ENCODE measurements around the gene CFAP74.

Gene CFAP74

DNA sequence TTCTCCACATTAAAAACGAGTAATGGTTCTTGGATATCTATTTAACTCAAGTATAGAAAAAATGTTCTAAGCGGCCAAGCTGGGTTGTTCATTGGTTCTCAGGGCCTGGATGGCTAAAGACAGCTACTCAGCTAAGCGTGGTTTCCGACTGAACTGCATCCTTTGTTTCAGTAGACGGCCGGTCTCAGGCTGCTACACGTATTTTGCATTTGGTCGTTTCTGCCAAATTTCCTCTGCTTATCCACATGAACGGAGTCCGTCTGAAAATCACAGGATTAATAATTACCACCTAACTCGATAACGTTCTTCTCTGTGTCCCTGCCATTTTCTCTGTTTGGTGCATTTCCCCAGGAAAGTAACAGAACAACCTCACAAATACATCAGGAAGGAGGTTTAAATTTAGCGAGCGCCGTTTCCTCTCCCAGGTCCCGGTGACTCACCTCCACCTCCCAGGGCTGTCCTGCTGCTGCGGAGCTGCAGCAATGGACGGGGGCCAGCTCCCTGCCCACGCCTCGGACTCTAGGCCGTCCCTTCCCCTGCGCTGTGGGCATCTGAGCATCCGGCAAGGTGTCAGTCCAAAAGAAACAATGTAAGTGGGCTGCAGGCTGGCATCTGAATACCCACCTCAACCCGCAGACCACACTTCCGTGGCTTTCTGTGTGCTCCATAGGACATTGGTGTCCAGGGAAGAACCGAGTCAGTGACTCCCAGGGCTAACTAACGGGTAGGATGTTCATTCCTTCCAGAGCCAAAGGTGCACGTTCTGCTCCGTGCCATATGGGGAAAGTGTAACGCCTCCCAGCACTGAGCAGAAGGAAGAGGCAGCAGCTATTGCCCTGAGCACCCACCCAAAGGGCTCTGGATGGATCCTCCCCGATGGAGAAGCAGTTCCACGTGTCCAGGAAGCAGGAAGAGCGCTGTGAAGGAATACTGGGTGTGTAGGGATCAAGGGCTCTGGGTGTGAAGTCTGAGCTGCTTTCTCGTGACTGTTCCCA, 11.5 kb upstream of the CFAP74 start:
- TF ChIP-seq, protein P1, sequence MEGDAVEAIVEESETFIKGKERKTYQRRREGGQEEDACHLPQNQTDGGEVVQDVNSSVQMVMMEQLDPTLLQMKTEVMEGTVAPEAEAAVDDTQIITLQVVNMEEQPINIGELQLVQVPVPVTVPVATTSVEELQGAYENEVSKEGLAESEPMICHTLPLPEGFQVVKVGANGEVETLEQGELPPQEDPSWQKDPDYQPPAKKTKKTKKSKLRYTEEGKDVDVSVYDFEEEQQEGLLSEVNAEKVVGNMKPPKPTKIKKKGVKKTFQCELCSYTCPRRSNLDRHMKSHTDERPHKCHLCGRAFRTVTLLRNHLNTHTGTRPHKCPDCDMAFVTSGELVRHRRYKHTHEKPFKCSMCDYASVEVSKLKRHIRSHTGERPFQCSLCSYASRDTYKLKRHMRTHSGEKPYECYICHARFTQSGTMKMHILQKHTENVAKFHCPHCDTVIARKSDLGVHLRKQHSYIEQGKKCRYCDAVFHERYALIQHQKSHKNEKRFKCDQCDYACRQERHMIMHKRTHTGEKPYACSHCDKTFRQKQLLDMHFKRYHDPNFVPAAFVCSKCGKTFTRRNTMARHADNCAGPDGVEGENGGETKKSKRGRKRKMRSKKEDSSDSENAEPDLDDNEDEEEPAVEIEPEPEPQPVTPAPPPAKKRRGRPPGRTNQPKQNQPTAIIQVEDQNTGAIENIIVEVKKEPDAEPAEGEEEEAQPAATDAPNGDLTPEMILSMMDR (IDR thresholded peaks at IDR 0.05; ENCODE audit: unreplicated experiment in 3 of 3): no peak
- H3K36me3 Mint-ChIP-seq (ENCODE audit: low read depth): no peaks in the 10 kb centered on the region
- H3K4me3 Mint-ChIP-seq: no peak overlapping the region
- H3K27ac Mint-ChIP-seq: no peak overlapping the region
- H3K9me3 Mint-ChIP-seq: peaks cover 3% of the 10 kb centered on the region
- H3K4me1 Mint-ChIP-seq: peaks cover 5% of the 10 kb centered on the region
- H3K27me3 Mint-ChIP-seq (ENCODE audit: low read depth): peaks cover 66% of the 10 kb centered on the region

DNA sequence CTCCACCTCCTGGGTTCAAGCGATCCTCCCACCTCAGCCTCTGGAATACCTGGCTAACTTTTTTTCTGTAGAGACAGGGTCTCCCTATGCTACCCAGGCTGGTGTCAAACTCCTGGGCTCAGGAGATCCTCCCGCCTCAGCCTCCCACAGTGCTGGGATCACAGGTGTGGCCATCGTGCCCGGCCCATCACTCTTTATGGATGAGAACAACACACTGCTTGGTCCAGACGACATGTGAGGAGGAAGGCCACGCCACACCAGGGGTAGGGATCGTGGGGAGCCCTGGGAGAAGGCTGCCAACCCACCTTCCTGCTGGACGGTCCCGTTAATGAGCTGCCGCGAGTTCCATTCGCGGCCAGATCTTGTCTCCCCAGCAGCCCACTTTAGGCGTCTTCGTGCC, 10.6 kb upstream of the CFAP74 start:
- peaks cover 3% of the 10 kb centered on the region for H3K9me3 Mint-ChIP-seq
- H3K27ac Mint-ChIP-seq: no peak overlapping the region
- H3K4me3 Mint-ChIP-seq: no peak overlapping the region
- peaks cover 69% of the 10 kb centered on the region for H3K27me3 Mint-ChIP-seq (ENCODE audit: low read depth)
- TF ChIP-seq, protein P1 (IDR thresholded peaks at IDR 0.05; ENCODE audit: unreplicated experiment in 3 of 3): no peak
- peaks cover 5% of the 10 kb centered on the region for H3K4me1 Mint-ChIP-seq
- no peaks in the 10 kb centered on the region for H3K36me3 Mint-ChIP-seq (ENCODE audit: low read depth)

DNA sequence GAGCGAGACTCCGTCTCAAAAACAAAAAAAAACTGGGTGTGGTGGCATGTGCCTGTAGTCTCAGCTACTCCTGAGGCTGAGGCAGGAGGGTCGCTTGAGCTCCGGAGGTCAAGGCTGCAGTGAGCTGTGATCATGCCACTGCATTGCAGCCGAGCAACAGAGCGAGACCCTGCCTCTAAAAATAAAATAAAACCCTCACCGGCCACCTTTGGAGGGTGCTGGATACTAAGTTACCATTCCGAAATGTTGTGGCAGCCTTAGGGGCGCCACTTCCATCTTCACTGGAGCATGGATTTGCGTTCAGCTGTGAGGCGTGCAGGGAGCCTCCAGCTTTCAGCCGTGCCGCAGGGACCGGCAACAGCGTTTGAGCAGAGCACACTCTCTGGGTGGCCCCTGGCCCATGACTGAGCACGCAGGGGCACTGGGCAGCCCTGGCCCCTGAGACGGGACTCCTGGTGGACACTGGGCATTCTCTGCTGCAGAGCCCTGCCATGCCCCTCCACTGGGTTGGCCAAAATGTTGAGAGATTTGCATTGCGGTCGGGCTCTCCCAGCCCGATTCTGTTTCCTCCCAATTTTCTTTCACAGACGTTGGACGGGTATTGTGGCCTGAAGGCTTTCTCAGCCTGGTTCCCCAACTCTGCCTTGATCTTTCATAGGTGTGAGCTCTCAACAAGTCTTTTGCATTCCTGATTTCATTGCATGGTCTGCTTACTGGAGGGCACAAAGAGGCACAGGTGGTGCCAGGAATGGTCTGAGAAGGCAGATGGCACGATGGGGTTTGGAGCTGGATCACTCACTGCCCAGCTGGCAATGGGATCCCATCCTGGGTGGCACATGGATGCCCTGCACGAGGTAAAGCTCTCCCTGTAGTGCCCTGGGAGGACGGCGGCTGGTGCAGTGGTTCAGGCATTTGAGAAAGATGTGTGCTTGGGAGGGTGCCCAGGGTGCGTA, 5.8 kb upstream of the CFAP74 start:
- Mint-ChIP-seq H3K36me3 (ENCODE audit: low read depth) (no peaks in the 10 kb centered on the region), H3K4me3 (no peak overlapping the region), H3K27me3 (ENCODE audit: low read depth) (peaks cover 55% of the 10 kb centered on the region), H3K27ac (no peak overlapping the region), H3K4me1 (no peaks in the 10 kb centered on the region), H3K9me3 (no peaks in the 10 kb centered on the region)
- TF ChIP-seq, protein P1 (IDR thresholded peaks at IDR 0.05; ENCODE audit: unreplicated experiment in 3 of 3): no peak

DNA sequence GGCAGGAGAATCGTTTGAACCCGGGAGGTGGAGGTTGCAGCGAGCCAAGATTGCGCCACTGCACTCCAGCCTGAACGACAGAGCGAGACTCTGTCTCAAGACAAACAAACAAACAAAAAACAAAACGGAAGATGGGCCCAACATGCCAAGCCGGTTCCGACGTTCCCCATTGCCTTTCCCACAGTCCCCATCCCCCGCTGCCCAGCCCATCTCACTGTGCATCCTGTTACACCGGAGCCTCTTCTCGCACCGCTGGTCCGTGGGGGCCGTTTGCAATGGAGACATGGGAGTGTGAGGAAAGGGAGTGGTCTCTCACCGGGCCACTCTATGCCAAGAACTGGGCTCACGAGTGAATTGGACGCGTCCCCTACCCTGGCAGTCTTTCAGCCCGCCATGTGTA, 1.3 kb upstream of the CFAP74 start:
- Mint-ChIP-seq H3K4me1 (no peaks in the 10 kb centered on the region), H3K27me3 (ENCODE audit: low read depth) (peaks cover 50% of the 10 kb centered on the region), H3K36me3 (ENCODE audit: low read depth) (no peaks in the 10 kb centered on the region), H3K9me3 (no peaks in the 10 kb centered on the region), H3K4me3 (peak overlapping the region in 1 of 3 experiments; percentile 30), H3K27ac (no peak overlapping the region)
- TF ChIP-seq, protein P1 (IDR thresholded peaks at IDR 0.05; ENCODE audit: unreplicated experiment in 3 of 3): no peak

DNA sequence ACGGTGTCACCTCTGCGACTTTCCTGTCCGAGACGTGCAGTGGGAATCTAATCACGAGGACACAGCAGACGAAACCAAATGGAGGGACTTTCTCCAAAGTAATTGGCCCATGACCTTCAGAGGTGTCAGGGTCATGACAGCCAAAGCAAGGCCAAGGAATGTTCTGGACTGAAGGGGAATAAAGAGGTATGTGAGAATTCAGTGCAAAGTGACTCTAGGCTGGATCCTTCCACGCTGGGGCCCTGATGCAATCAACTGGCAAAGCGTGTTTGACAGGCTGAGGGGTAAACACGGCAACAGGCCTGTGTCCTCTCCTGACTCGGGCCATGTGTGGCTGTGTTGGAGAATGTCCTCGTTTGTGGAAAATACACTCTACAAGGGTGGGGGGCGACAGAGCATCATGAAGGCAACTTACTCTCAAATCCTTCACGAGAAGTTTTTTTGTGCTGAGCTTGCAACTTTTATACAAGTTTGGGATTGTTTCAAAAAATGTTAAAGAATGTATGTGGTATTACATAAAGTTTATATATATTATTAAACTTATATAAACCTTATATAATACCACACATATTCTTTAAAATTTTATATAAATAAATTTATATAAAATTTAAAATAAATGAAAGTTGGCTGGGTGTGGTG, 1.7 kb downstream of the CFAP74 start:
- Mint-ChIP-seq H3K4me3 (no peak overlapping the region), H3K36me3 (ENCODE audit: low read depth) (no peaks in the 10 kb centered on the region), H3K4me1 (no peaks in the 10 kb centered on the region), H3K27ac (no peak overlapping the region), H3K27me3 (ENCODE audit: low read depth) (peaks cover 35% of the 10 kb centered on the region), H3K9me3 (no peaks in the 10 kb centered on the region)
- TF ChIP-seq, protein P1 (IDR thresholded peaks at IDR 0.05; ENCODE audit: unreplicated experiment in 3 of 3): no peak
